Peyer's patch (tissue), 4 donors: ENCODE measurements around the gene SLFN13. TPM values are rescaled to one million over a fixed set of nuclear protein-coding genes. Genes with fewer than 3 reads are reported as not detected.

ENCODE experiments used
- DNase-seq, 3 donors: peaks; one replicate each; pipeline ENCODE4 v3.0.0-alpha.2; 2017 to 2019
- H3K27ac ChIP-seq, 4 donors: fragments of 200-600 bp; sonication (generic); one replicate each; pipeline ENCODE4 v1.5.1; 2016 to 2019
- H3K27me3 ChIP-seq, 2 donors: fragments of 200-600 bp; sonication (generic); one replicate each; pipeline ENCODE4 v1.5.1; 2019
- H3K36me3 ChIP-seq, 3 donors: fragments of 200-600 bp; sonication (generic); one replicate each; pipeline ENCODE4 v1.5.1; 2016 to 2019
- H3K4me1 ChIP-seq, 4 donors: fragments of 200-600 bp; sonication (generic); one replicate each; pipeline ENCODE4 v1.5.1; 2016 to 2019
- H3K4me3 ChIP-seq, 4 donors: fragments of 200-600 bp; sonication (generic); 1 replicate in 3 of 4; 2 replicates in 1 of 4; pipeline ENCODE4 v1.5.1; 2016 to 2019; ENCODE audit warnings: mild to moderate bottlenecking in 1 of 4
- H3K9me3 ChIP-seq, 4 donors: fragments of 200-600 bp; sonication (generic); one replicate each; pipeline ENCODE4 v1.5.1; 2016 to 2019; ENCODE audit warnings: mild to moderate bottlenecking in 1 of 4
- CTCF ChIP-seq, 6 experiments: fragments of 450-650 bp in 4 of 6; fragments of 200-600 bp in 2 of 6; sonication (generic) in 1 of 6; IDR thresholded peaks; one replicate each; pipeline ENCODE4 v1.5.1; 2017 to 2019; ENCODE audit warnings: antibody characterized with exemption in 6 of 6, mild to moderate bottlenecking in 3 of 6, moderate library complexity in 1 of 6
- POLR2A ChIP-seq, 2 donors: fragments of 450-650 bp; IDR thresholded peaks; one replicate each; pipeline ENCODE4 v1.5.1; 2017; ENCODE audit warnings: antibody characterized with exemption in 2 of 2, mild to moderate bottlenecking in 2 of 2, moderate library complexity in 2 of 2
- total RNA-seq, 4 donors: library from RNA; depleted of rRNA; stranded (reverse); fragments of >200 nt; gene quantifications; one replicate each; pipeline ENCODE4 v1.1.0, GENCODE V29; 2016

The SLFN13 gene
- total RNA-seq, 4 donors from 2014 or later, result 2.8 to 24.8 (median 4.2) TPM

GRCh38 chr17:35448899-35449227 is 297 bp upstream of the SLFN13 start:
- no peak for DNase-seq
- TF ChIP-seq POLR2A (IDR thresholded peaks at IDR 0.05), result no peak
- Histone ChIP-seq H3K36me3 (no peaks in the 10 kb centered on the region), H3K27me3 (peaks cover 0 to 3% of the 10 kb centered on the region in 2 donors), H3K4me1 (peaks cover 0 to 4% (median 0%) of the 10 kb centered on the region in 4 donors), H3K4me3 (peak overlapping the region; percentile 50 to 71 (median 58)), H3K27ac (peak overlapping the region; percentile 55 to 86 (median 78)), H3K9me3 (no peaks in the 10 kb centered on the region)

DNA sequence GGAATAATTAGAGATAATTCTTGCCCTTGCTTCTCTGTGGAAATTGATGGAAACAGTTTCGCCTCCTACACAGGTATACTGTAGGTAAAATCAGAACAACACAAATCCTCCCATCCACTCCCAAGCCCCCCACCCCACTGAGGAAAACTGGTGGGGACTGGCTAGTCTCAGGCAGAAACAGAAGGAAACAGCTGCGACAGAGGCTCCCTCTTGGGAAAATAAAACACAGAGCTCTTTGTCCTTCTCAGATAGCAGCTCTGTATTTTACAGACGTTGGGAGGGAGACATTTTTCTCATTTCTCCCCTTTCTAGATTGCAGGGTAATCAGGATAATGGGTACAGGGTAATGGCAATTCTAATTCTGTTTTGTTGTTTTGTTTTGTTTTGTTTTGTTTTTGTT is 1.1 kb downstream of the SLFN13 start:
- Histone ChIP-seq H3K36me3 (no peaks in the 10 kb centered on the region), H3K4me1 (peaks cover 0 to 4% (median 0%) of the 10 kb centered on the region in 4 donors), H3K27ac (peak overlapping the region in 3 of 4 donors; percentile 55 to 86 (median 75)), H3K4me3 (peak overlapping the region in 2 of 4 donors; percentile 54 to 62), H3K27me3 (peaks cover 0 to 3% of the 10 kb centered on the region in 2 donors), H3K9me3 (no peaks in the 10 kb centered on the region)
- DNase-seq, result no peak
- TF ChIP-seq POLR2A (IDR thresholded peaks at IDR 0.05) (no peak), CTCF (IDR thresholded peaks at IDR 0.05) (no peak)

- no peak overlapping the region for H3K27ac ChIP-seq
- DNase-seq, result no peak
- H3K9me3 ChIP-seq, result no peaks in the 10 kb centered on the region
- peaks cover 0 to 6% (median 0%) of the 10 kb centered on the region in 4 donors for H3K4me1 ChIP-seq
- no peaks in the 10 kb centered on the region for H3K27me3 ChIP-seq
- no peaks in the 10 kb centered on the region for H3K36me3 ChIP-seq
- TF ChIP-seq POLR2A (IDR thresholded peaks at IDR 0.05) (no peak), CTCF (IDR thresholded peaks at IDR 0.05) (no peak)
- no peak overlapping the region for H3K4me3 ChIP-seq
Measured at GRCh38 chr17:35438433-35438832, 10.1 kb downstream of the SLFN13 start.

DNA sequence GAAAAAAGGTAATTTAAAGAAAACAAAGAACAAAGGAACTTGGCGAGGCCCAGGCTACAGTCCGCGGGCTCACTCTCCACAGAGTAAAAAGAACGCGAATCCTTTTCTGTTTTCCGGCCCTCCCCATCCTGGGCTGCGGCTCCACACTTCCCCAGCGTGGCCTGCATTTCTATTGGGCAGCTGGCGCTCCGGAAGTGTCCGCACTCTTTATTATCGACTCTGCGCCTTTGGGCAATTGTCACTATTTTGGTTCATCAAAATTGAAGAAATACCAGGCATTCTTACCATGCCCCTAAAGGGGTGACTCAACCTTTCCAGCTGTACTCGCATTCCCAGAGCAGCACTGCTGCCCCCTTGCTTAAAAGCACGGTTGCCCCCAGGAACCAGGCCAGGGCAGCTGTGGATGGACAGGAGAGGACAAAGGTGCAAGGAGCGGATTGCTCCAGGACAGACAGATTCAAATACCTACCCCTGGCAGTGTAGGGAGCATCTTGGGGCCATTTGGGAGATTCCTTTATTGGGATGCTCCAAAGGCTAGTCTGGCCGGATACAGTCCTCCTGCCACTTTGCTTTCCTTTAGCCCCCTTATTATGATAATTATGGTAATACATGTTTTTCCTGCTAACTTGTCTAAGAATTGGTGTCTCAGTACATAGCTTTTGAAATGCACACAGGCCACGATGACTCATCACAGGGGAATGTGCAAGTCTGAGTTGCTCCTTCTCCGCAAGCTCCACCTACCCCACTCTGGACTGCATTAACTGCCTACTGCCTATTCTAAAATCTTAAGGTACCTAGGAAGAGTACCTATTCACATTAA is 15.3 kb downstream of the SLFN13 start:
- peaks cover 0 to 11% (median 0%) of the 10 kb centered on the region in 4 donors for H3K4me1 ChIP-seq
- H3K4me3 ChIP-seq, result peak overlapping the region; percentile 45 to 58 (median 56)
- peak in 2 of 3 donors; percentile 50 to 79 for DNase-seq
- no peaks in the 10 kb centered on the region for H3K36me3 ChIP-seq
- H3K27me3 ChIP-seq, result no peaks in the 10 kb centered on the region
- no peaks in the 10 kb centered on the region for H3K9me3 ChIP-seq
- TF ChIP-seq CTCF (IDR thresholded peaks at IDR 0.05), result no peak
- no peak for TF ChIP-seq POLR2A (IDR thresholded peaks at IDR 0.05)
- H3K27ac ChIP-seq, result peak overlapping the region; percentile 74 to 83 (median 76)

- Histone ChIP-seq H3K27ac (peak within 1 kb of the TSS; percentile 74 to 83 (median 76)), H3K4me1 (peaks cover 0 to 11% (median 0%) of the 10 kb centered on the region in 4 donors), H3K9me3 (no peaks in the 10 kb centered on the region), H3K27me3 (no peaks in the 10 kb centered on the region), H3K4me3 (peak within 1 kb of the TSS; percentile 45 to 58 (median 56)), H3K36me3 (no peaks in the 10 kb centered on the region)
- peak in 2 of 3 donors; percentile 72 to 76 for DNase-seq
- TF ChIP-seq CTCF (IDR thresholded peaks at IDR 0.05), result no peak
- TF ChIP-seq POLR2A (IDR thresholded peaks at IDR 0.05), result no peak
Measured at GRCh38 chr17:35432176-35433074, 16.1 kb downstream of the SLFN13 start, which contains the start of gene SLFN12. TSS of gene SLFN12 (minus strand) at chr17:35432500. CDS start at chr17:35423028, 9,472 bp downstream.
